Measurements from ENCODE around the gene GAS2L1.

The GAS2L1 gene

DNA sequence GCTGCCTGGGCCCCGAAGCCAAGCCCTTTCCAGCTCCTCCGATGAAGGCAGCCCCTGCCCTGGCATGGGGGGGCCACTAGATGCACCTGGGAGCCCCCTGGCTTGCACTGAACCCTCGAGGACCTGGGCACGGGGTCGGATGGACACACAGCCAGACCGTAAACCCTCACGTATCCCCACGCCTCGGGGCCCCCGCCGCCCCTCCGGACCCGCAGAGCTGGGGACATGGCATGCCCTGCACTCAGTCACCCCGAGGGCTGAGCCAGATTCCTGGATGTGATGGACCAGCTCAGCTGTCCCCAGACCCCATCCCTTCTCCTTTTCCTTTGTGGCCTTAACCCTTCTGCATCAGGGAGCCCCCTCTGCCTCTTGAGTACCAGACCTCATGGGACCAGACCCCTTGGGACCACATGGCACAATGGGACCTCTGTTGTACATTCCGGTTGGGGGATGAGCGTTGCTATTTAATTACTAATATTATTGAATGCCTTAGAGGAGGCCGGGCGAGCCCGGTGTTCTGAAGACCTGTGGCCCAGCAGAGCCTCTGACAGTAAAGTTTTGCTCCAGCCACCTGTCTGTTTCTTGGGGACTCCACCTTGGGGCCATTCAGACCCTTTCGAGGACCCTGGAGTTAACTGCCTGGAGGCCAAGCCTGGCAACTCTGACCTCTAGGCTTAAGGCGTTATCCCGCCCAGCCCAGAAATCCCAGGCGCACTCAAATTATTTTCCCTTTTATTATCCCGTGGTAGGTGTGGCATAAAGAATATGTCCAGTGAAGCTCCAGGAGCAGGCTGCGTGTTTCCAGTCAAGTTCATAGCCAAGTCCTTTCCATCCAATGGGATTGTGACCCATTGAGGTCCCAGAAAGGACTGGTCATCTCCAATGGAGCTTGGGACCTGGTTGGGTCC lies 6.0 kb downstream of the GAS2L1 start:
- TF ChIP-seq, protein P1, sequence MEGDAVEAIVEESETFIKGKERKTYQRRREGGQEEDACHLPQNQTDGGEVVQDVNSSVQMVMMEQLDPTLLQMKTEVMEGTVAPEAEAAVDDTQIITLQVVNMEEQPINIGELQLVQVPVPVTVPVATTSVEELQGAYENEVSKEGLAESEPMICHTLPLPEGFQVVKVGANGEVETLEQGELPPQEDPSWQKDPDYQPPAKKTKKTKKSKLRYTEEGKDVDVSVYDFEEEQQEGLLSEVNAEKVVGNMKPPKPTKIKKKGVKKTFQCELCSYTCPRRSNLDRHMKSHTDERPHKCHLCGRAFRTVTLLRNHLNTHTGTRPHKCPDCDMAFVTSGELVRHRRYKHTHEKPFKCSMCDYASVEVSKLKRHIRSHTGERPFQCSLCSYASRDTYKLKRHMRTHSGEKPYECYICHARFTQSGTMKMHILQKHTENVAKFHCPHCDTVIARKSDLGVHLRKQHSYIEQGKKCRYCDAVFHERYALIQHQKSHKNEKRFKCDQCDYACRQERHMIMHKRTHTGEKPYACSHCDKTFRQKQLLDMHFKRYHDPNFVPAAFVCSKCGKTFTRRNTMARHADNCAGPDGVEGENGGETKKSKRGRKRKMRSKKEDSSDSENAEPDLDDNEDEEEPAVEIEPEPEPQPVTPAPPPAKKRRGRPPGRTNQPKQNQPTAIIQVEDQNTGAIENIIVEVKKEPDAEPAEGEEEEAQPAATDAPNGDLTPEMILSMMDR (IDR thresholded peaks at IDR 0.05) = no peak
- Histone ChIP-seq H3K27me3 (peaks cover 98% of the 10 kb centered on the region), H3K27ac (no peak overlapping the region), H3K36me3 (no peaks in the 10 kb centered on the region), H3K4me3 (ENCODE audit: low read depth in 1 of 2, low read length in 1 of 2) (no peak overlapping the region), H3K4me1 (ENCODE audit: control insufficient read depth in 1 of 2, insufficient read depth in 1 of 2, low read depth in 1 of 2, low read length in 1 of 2) (peaks cover 3 to 13% of the 10 kb centered on the region in 2 experiments), H3K9me3 (no peaks in the 10 kb centered on the region)

DNA sequence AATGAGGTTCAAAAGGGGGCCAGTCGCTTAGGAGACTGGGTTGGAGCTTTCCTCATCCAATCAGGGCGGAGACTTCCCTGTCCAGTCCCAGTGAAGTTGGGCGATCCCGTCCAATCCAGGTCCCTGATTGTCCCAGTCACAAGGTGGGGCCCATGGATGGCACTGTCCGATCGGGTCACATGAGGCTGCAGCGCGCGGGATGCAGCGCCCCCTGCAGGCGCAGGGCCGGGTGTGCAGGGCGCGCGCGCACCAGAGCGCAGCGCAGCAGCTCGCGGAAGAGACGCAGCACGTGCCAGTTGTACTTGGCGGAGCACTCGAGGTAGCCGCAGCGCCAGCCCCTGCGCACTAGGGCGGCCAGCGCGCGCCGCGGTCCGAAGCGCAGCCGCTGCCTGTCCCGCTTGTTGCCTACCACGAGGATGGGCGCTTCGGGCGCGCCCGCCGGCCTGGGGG lies 6.7 kb downstream of the GAS2L1 start:
- no peak overlapping the region for H3K4me3 ChIP-seq (ENCODE audit: low read depth in 1 of 2, low read length in 1 of 2)
- H3K27ac ChIP-seq = no peak overlapping the region
- no peaks in the 10 kb centered on the region for H3K36me3 ChIP-seq
- H3K9me3 ChIP-seq = no peaks in the 10 kb centered on the region
- H3K27me3 ChIP-seq = peaks cover 98% of the 10 kb centered on the region
- H3K4me1 ChIP-seq (ENCODE audit: control insufficient read depth in 1 of 2, insufficient read depth in 1 of 2, low read depth in 1 of 2, low read length in 1 of 2) = peaks cover 3 to 13% of the 10 kb centered on the region in 2 experiments
- TF ChIP-seq, protein P1 (IDR thresholded peaks at IDR 0.05) = peak; percentile 32

DNA sequence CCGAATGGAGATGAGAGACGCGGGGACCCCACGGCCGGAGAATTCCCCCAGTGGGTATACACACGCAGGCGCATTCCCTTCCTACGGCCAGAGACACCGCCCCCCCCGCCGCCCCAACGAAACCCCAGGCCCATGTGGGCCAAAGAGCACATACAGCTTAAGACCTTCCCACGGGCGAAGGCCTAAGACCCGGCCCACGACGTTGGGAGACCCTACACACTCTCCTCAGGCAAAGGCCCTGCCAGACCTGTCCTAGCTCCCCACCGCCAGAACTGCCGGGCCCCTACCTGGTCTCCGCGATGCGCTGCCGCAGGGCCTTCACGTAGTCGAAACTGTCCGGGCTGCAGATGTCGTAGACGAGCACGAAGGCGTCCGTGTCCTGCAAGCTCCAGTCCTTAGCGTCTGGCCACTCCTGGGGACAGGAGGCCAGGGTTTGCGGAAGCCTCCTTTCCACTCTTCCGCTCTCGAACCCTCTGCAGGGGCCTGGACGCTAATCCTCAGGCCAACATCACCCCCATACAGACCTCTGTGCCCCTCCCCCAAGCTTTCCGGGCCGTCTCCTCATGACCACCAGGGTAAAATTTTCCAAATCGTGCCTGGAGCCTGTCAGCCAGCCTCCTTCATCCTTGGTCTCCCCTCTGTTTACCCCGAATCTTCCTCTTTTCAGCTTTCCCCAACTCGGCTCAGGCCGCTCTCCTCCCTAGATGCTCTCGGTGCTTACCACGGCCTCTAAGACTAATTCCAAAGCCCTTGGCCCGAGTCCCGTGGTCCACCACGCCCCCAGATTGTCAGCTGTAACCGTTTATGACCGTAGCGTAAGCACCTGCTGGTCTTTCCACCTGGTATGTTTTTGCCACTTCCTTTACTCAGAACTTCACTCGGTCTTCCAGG lies 7.4 kb downstream of the GAS2L1 start:
- H3K9me3 ChIP-seq = no peaks in the 10 kb centered on the region
- H3K4me3 ChIP-seq (ENCODE audit: low read depth in 1 of 2, low read length in 1 of 2) = no peak overlapping the region
- peaks cover 3 to 13% of the 10 kb centered on the region in 2 experiments for H3K4me1 ChIP-seq (ENCODE audit: control insufficient read depth in 1 of 2, insufficient read depth in 1 of 2, low read depth in 1 of 2, low read length in 1 of 2)
- TF ChIP-seq, protein P1 (IDR thresholded peaks at IDR 0.05) = no peak
- H3K27me3 ChIP-seq = peaks cover 91% of the 10 kb centered on the region
- no peak overlapping the region for H3K27ac ChIP-seq
- H3K36me3 ChIP-seq = no peaks in the 10 kb centered on the region

DNA sequence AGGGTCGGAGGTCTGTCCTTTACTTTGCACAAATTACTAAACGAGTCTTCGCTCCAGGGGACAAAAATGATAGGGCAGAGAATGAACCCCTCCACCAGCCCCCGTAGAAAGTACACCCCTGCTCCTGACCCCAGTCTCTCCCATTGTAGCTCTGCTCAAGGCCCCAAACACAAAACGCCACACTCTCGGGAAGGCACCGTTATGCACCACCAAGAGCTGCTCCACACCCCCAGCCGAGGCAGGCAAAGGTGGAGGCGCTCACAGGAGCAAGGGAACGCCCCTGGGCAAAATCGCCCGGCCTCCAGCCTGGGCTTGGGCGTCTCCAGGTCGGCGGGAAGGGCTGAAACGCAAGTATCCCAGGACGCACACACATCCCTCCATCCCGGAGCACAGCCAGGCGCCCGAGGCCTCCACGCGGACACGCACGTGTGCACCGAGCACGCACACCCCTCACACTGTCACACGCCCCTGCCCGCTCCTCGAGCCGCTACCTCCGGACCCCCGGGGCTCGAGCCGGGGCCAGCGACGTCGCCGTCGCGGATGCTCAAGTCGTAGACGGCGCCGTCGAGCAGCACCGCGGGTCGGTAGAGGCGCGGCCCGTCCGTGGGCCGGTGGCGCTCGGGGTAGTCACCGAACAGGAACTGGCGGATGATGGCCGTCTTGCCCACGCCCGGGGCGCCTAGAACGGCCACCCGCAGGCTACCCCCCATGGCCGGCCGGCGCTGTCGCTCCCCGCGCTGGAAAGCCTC lies 8.3 kb downstream of the GAS2L1 start:
- H3K27ac ChIP-seq = no peak overlapping the region
- TF ChIP-seq, protein P1 (IDR thresholded peaks at IDR 0.05) = no peak
- no peak overlapping the region for H3K4me3 ChIP-seq (ENCODE audit: low read depth in 1 of 2, low read length in 1 of 2)
- H3K27me3 ChIP-seq = peaks cover 82% of the 10 kb centered on the region
- no peaks in the 10 kb centered on the region for H3K9me3 ChIP-seq
- H3K36me3 ChIP-seq = no peaks in the 10 kb centered on the region
- peaks cover 3 to 13% of the 10 kb centered on the region in 2 experiments for H3K4me1 ChIP-seq (ENCODE audit: control insufficient read depth in 1 of 2, insufficient read depth in 1 of 2, low read depth in 1 of 2, low read length in 1 of 2)
